ENCODE data around the gene SHF.

- TF ChIP-seq CTCF (conservative IDR thresholded peaks at IDR 0.05; ENCODE audit: low read depth, low read length): no peak
- TF ChIP-seq EZH2 (IDR thresholded peaks at IDR 0.05; ENCODE audit: borderline replicate concordance, low read depth, low read length, poor library complexity, severe bottlenecking): no peak
These were observed 44.2 kb upstream of the SHF start for GRCh38 chr15:45231864-45232562.
